Upper lobe of right lung (tissue), 1 donor: ENCODE results near the gene PPP2R5C. TPM values are rescaled to one million over a fixed set of nuclear protein-coding genes. Genes with fewer than 3 reads are reported as not detected.
A peak's percentile ranks its signal among the peaks of the same experiment; 100 is the strongest.

Experiments used
- ATAC-seq: fragments of 200-7000 bp; cut with Tn5 transposase; one replicate; pipeline ENCODE4 v1.9.1; 2020; ENCODE audit warnings: mild to moderate bottlenecking, moderate library complexity
- DNase-seq: peaks from one replicate; pipeline ENCODE4 v3.0.0-alpha.2; 2020
- H3K27ac ChIP-seq: fragments of 200-600 bp; one replicate; pipeline ENCODE4 v1.8.0; 2022
- H3K27me3 ChIP-seq: fragments of 200-600 bp; one replicate; pipeline ENCODE4 v1.8.0; 2022; ENCODE audit warnings: mild to moderate bottlenecking
- H3K36me3 ChIP-seq: fragments of 200-600 bp; one replicate; pipeline ENCODE4 v1.8.0; 2022
- H3K4me1 ChIP-seq: fragments of 200-600 bp; one replicate; pipeline ENCODE4 v1.8.0; 2022
- H3K4me3 ChIP-seq: fragments of 200-600 bp; one replicate; pipeline ENCODE4 v1.8.0; 2022; ENCODE audit warnings: mild to moderate bottlenecking
- H3K9me3 ChIP-seq: fragments of 200-600 bp; one replicate; pipeline ENCODE4 v1.8.0; 2022
- intact Hi-C: fragments of 100-400 bp; cut with DNase I; formaldehyde crosslinking; loops from one replicate; pipeline ENCODE4 v1.11.0; 2022
- total RNA-seq: library from RNA; stranded (reverse); fragmentation: NEBNext Ultra II Directional; extraction: Animal tissue kit (Norgen Biotek cat#: 25700); gene quantifications from one replicate; pipeline ENCODE4 v1.2.1, GENCODE V29; 2021
- TF ChIP-seq, protein P1 (sequence below): fragments of 200-600 bp; IDR thresholded peaks from one replicate; pipeline ENCODE4 v1.8.0; 2022; ENCODE audit warnings: antibody characterized with exemption
- donor health status: DM: no; HTN: yes; CAD: no; lungs with severe emphysema.

PPP2R5C gene
- total RNA-seq, 1 donor from 2014 or later, result 165 TPM

DNA sequence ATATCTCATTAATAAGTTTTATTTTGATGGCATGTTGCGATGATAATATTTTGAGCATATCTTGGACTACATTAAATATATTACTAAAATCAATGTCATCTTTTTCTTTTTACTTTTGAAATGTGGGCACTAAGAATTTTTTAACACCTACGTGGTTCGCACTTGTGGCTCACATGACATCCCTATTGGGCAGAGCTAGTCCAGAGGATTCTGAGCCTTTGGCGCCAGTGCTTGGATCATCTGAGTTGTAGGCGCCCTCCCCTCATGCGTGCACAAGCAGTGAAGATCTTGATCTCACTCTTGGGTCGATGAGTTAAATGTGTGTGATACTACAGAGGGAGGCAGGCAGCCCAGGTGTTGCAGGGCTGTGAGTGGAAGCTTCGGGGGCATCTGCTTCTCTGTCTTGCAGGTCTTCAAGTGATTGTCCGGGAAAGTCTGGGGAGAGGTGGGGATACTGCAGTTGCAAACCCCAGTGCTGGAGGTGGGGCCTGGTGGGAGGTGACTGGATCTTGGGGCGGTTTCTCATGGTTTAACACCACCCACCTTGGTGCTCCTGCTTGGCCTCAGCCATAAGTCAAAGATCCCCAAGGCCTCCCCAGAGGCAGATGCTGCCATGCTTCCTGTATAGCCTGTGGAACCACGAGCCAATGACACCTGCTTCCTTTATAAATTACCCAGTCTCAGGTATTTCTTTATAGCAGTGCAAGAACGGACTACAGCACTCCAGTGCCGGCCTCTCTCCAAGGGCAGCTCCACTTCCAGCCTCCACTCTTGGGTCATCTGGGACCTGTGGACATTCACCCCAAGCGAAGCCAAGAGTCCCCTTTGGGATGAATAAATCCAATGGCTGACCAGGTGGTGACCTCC is 46.1 kb upstream of the PPP2R5C start:
- ATAC-seq (no peak), DNase-seq (no peak)
- H3K4me1 ChIP-seq, result no peaks in the 10 kb centered on the region
- H3K27me3 ChIP-seq, result no peaks in the 10 kb centered on the region
- no peak overlapping the region for H3K27ac ChIP-seq
- intact Hi-C loops, result no loop called here
- H3K4me3 ChIP-seq, result no peak overlapping the region
- TF ChIP-seq, protein P1, sequence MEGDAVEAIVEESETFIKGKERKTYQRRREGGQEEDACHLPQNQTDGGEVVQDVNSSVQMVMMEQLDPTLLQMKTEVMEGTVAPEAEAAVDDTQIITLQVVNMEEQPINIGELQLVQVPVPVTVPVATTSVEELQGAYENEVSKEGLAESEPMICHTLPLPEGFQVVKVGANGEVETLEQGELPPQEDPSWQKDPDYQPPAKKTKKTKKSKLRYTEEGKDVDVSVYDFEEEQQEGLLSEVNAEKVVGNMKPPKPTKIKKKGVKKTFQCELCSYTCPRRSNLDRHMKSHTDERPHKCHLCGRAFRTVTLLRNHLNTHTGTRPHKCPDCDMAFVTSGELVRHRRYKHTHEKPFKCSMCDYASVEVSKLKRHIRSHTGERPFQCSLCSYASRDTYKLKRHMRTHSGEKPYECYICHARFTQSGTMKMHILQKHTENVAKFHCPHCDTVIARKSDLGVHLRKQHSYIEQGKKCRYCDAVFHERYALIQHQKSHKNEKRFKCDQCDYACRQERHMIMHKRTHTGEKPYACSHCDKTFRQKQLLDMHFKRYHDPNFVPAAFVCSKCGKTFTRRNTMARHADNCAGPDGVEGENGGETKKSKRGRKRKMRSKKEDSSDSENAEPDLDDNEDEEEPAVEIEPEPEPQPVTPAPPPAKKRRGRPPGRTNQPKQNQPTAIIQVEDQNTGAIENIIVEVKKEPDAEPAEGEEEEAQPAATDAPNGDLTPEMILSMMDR, result no peak
- H3K36me3 ChIP-seq, result no peaks in the 10 kb centered on the region
- H3K9me3 ChIP-seq, result no peaks in the 10 kb centered on the region

DNA sequence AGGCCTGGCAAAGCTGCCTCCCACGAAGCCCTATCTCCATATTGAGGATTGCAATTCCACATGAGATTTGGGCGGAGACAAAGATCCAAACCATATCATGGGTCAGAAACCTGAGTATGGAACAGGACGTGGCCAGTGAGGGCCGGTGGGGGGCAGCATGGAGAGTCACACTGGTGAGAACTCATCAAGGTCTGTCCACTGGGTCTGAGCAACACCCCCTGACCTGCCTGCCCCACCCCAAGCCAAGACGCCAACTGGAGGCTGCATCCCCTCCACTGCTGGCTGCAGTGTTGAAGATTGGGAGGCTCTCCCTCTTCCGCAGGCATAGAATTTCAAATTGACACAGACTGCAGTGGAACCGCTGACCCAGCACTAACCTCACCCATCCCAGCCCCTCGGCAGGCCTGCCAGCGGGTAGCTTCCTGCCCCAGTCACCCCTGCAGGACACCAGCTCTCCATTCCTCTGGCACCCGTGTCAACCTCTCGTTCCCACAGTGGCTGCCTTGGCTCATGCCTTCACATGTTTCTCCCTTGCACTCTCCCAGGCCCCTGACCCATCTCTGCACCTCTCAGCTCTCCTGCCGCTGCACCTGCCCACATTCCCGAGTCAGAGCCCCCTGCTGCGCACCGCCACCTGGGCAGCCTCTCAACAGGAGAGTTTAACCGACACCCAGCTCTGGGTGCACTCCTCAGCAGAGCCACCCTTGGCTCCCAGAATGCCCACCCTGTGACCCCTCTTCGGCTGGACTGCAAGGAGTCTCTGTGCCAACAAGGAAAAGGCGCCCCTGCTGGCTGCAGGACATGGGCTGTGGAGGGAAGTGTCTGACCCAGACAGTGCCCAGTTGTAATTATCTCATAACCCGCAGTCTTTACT is 45.2 kb upstream of the PPP2R5C start:
- H3K9me3 ChIP-seq, result no peaks in the 10 kb centered on the region
- H3K27me3 ChIP-seq, result no peaks in the 10 kb centered on the region
- ATAC-seq, result peak; percentile 54
- TF ChIP-seq, protein P1, result no peak
- no peaks in the 10 kb centered on the region for H3K36me3 ChIP-seq
- no peak overlapping the region for H3K4me3 ChIP-seq
- H3K4me1 ChIP-seq, result peaks cover 2% of the 10 kb centered on the region
- no peak overlapping the region for H3K27ac ChIP-seq
- no peak for DNase-seq
- intact Hi-C loops, result no loop called here

DNA sequence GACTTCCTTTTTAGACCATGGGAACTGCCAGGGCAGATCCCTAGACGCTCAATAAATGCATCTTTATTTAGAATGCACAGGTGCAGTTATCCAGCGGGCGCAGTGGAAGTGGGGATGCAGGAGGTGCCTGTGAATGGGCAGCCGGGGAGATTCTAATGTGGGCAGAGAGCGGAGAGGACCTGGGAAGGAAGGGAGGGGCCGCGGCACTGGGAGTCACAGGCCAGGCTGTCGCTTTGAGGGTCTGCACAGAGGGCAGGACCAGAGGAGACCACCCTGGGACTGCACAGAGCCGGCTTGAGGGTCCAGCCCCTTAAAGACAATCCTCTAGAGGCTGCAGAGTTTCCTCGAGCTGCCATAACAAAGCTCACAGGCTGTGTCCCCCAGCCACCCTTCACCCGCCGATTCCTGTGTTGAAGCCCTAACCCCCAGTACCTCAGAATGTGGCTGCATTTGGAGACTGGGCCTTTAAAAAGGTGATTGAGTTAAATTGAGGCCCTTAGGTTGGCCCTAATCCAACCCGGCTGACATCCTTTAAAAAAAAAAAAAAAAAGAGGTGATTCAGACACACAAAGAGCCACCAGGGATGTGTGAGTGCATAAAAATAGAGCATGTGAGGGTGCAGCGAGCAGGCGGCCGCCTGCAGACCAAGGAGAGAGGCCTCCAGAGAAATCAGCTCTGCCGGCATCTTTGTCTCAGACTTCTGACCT is 44.4 kb upstream of the PPP2R5C start:
- no peak overlapping the region for H3K27ac ChIP-seq
- H3K36me3 ChIP-seq, result no peaks in the 10 kb centered on the region
- no peak overlapping the region for H3K4me3 ChIP-seq
- ATAC-seq (no peak), DNase-seq (no peak)
- TF ChIP-seq, protein P1, result no peak
- no peaks in the 10 kb centered on the region for H3K27me3 ChIP-seq
- intact Hi-C loops, result no loop called here
- peaks cover 8% of the 10 kb centered on the region for H3K4me1 ChIP-seq
- no peaks in the 10 kb centered on the region for H3K9me3 ChIP-seq

DNA sequence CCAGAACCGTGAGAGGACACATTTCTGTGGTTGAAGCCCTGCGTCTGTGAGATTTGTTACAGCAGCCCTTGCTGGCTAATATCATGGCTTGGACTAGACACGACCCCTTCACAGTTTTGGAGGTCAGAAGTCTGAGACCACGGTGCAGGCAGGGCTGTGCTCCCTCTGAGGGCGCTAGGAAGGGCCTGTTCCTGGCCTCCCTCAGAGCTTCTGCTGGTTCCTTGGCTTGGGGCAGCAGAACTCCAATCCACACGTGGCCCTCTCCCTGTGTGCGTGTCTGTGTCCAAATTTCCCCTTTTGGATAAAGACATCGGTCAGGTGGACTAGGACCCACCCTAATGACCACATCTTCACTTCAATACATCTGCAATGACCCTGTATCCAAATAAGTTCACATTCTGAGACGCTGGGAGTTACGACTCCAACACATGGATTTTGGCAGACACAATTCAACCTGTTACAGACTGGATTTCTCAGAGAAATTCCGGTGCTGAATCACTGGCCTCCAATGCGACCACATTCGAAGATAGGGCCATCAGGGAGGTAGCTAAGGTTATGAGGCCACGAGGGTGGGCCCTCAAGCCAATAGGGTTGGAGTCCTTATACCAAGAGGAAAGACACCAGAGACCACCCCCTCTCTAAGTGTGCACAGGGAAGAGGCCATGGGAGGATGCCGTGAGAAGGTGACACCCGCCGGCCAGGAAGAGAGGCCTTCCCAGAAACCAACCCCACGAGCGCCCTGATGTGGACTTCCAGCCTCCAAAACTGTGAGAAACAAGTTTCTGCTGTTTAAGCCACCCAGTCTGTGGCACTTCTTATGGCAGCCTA is 43.6 kb upstream of the PPP2R5C start:
- Histone ChIP-seq H3K4me3 (no peak overlapping the region), H3K27me3 (no peaks in the 10 kb centered on the region), H3K36me3 (no peaks in the 10 kb centered on the region), H3K4me1 (peaks cover 8% of the 10 kb centered on the region), H3K27ac (no peak overlapping the region), H3K9me3 (no peaks in the 10 kb centered on the region)
- no peak for ATAC-seq
- intact Hi-C loops, result no loop called here
- DNase-seq, result no peak
- TF ChIP-seq, protein P1, result no peak
